IPS-15b (cell line): ENCODE measurements around the gene GADD45B.

Source experiments
- H3K27me3 ChIP-seq: one replicate; pipeline ENCODE4 v1.6.1; 2013; ENCODE audit warnings: low read length; ENCODE audit not compliant: control insufficient read depth, insufficient read depth
- H3K36me3 ChIP-seq: one replicate; pipeline ENCODE4 v1.6.1; 2013; ENCODE audit warnings: low read length; ENCODE audit not compliant: control insufficient read depth, insufficient read depth
- H3K4me1 ChIP-seq: one replicate; pipeline ENCODE4 v1.6.1; 2013; ENCODE audit warnings: mild to moderate bottlenecking, low read length; ENCODE audit not compliant: control insufficient read depth, insufficient read depth
- H3K4me3 ChIP-seq: one replicate; pipeline ENCODE4 v1.5.1; 2013; ENCODE audit warnings: low read depth, low read length
- H3K9ac ChIP-seq: one replicate; pipeline ENCODE4 v1.6.1; 2013; ENCODE audit warnings: low read depth, mild to moderate bottlenecking, low read length
- H3K9me3 ChIP-seq: one replicate; pipeline ENCODE4 v1.6.1; 2013; ENCODE audit warnings: mild to moderate bottlenecking, low read length; ENCODE audit not compliant: control insufficient read depth, insufficient read depth

Gene GADD45B

GRCh38 chr19:2475702-2476450 is at the start of gene GADD45B:
Gene GADD45B, plus strand, starts transcription at chr19:2476127. Its CDS starts 232 bp downstream, at chr19:2476359.
- Histone ChIP-seq H3K27me3 (peaks cover 16% of the 10 kb centered on the region), H3K4me3 (peak within 1 kb of the TSS; percentile 84), H3K9me3 (no peaks in the 10 kb centered on the region), H3K36me3 (no peaks in the 10 kb centered on the region), H3K4me1 (peaks cover 4% of the 10 kb centered on the region), H3K9ac (peak within 1 kb of the TSS; percentile 74)

- Histone ChIP-seq H3K9me3 (no peaks in the 10 kb centered on the region), H3K4me3 (peak overlapping the region; percentile 89), H3K9ac (peak overlapping the region; percentile 99), H3K36me3 (peaks cover 24% of the 10 kb centered on the region), H3K27me3 (no peaks in the 10 kb centered on the region), H3K4me1 (peaks cover 8% of the 10 kb centered on the region)
Measured at GRCh38 chr19:2426611-2427428, 49.1 kb upstream of the GADD45B start.

GRCh38 chr19:2427429-2428320 is 48.3 kb upstream of the GADD45B start, which contains the start of gene TIMM13:
Gene TIMM13, minus strand, starts transcription at chr19:2427586. Its CDS starts 53 bp downstream, at chr19:2427533.
- Histone ChIP-seq H3K36me3 (peaks cover 32% of the 10 kb centered on the region), H3K9me3 (no peaks in the 10 kb centered on the region), H3K4me3 (peak within 1 kb of the TSS; percentile 89), H3K4me1 (peaks cover 8% of the 10 kb centered on the region), H3K27me3 (no peaks in the 10 kb centered on the region), H3K9ac (peak within 1 kb of the TSS; percentile 99)

- Histone ChIP-seq H3K36me3 (peaks cover 32% of the 10 kb centered on the region), H3K4me1 (peaks cover 8% of the 10 kb centered on the region), H3K4me3 (peak overlapping the region; percentile 89), H3K9ac (peak overlapping the region; percentile 65), H3K9me3 (no peaks in the 10 kb centered on the region), H3K27me3 (no peaks in the 10 kb centered on the region)
Measured at GRCh38 chr19:2428321-2428690, 47.6 kb upstream of the GADD45B start.

GRCh38 chr19:2428756-2429711 is 46.9 kb upstream of the GADD45B start:
- no peaks in the 10 kb centered on the region for H3K27me3 ChIP-seq
- no peaks in the 10 kb centered on the region for H3K9me3 ChIP-seq
- peak overlapping the region; percentile 65 for H3K9ac ChIP-seq
- peak overlapping the region; percentile 89 for H3K4me3 ChIP-seq
- H3K36me3 ChIP-seq: peaks cover 37% of the 10 kb centered on the region
- peaks cover 8% of the 10 kb centered on the region for H3K4me1 ChIP-seq

- Histone ChIP-seq H3K36me3 (peaks cover 47% of the 10 kb centered on the region), H3K9ac (no peak overlapping the region), H3K9me3 (no peaks in the 10 kb centered on the region), H3K4me1 (peaks cover 8% of the 10 kb centered on the region), H3K27me3 (no peaks in the 10 kb centered on the region), H3K4me3 (no peak overlapping the region)
Measured at GRCh38 chr19:2429917-2430535, 45.9 kb upstream of the GADD45B start.

GRCh38 chr19:2431318-2432055 is 44.4 kb upstream of the GADD45B start:
- no peak overlapping the region for H3K4me3 ChIP-seq
- H3K4me1 ChIP-seq: peaks cover 3% of the 10 kb centered on the region
- no peaks in the 10 kb centered on the region for H3K9me3 ChIP-seq
- H3K9ac ChIP-seq: no peak overlapping the region
- H3K27me3 ChIP-seq: no peaks in the 10 kb centered on the region
- peaks cover 42% of the 10 kb centered on the region for H3K36me3 ChIP-seq

- H3K27me3 ChIP-seq: no peaks in the 10 kb centered on the region
- H3K9me3 ChIP-seq: no peaks in the 10 kb centered on the region
- H3K4me1 ChIP-seq: peaks cover 3% of the 10 kb centered on the region
- peaks cover 44% of the 10 kb centered on the region for H3K36me3 ChIP-seq
- no peak overlapping the region for H3K9ac ChIP-seq
- no peak overlapping the region for H3K4me3 ChIP-seq
Measured at GRCh38 chr19:2432131-2432848, 43.6 kb upstream of the GADD45B start.

GRCh38 chr19:2433854-2434253 is 42.1 kb upstream of the GADD45B start:
- no peak overlapping the region for H3K4me3 ChIP-seq
- H3K4me1 ChIP-seq: no peaks in the 10 kb centered on the region
- no peak overlapping the region for H3K9ac ChIP-seq
- no peaks in the 10 kb centered on the region for H3K27me3 ChIP-seq
- peaks cover 55% of the 10 kb centered on the region for H3K36me3 ChIP-seq
- no peaks in the 10 kb centered on the region for H3K9me3 ChIP-seq
